Measurements from ENCODE around the gene NUF2. TPM values are rescaled to one million over a fixed set of nuclear protein-coding genes. Genes with fewer than 3 reads are reported as not detected.

Gene NUF2
- total and polyA plus RNA-seq, 10 of the 15 experiments (the other 5 are each of a cell fraction or from before 2014, with no cell fraction given) = 27.4 to 62.6 (median 49.1) TPM

DNA sequence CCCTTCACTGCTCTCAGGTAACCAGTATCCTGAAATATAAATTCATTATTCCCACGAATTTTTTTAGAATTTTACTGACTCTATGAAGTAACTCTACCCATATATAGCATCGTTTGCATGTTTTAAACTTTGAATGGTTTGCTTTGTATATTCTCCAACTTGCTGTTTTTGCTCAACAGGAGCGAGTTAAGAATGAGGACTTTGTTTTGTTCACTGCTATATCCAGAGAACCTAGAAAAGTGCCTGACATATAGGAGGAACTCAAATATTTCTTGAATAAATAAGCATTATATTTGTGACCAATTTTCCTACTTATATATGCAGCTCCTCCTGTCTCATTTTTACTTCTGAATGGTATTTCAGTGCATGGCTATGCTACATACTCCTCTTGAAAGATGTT lies 43.4 kb downstream of the NUF2 start (continued):
- TF ChIP-seq SMAD5 (IDR thresholded peaks at IDR 0.05; ENCODE audit: low read depth) (no peak), NBN (IDR thresholded peaks at IDR 0.05) (no peak), STAT3 (IDR thresholded peaks at IDR 0.05; ENCODE audit: low read depth, low read length) (no peak), FOXK2 (IDR thresholded peaks at IDR 0.05) (no peak)

DNA sequence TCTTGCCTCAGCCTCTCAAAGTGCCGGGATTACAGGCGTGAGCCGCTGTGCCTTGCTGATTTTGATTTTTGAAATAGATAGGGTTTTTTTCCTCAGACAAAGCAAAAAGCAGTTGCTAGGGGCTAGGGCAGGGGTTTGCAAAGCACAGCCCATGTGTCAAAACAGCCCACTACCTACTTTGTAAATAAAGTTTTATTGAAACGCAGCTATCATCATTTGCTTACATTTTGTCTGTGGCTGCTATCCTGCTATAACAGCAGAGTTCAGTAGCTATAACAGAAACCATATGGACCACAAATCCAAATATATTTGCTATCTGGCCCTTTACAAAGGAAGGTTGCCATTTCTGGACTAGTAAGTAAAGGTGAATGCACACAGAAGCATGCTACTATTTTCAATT lies 44.8 kb downstream of the NUF2 start:
- no peaks in the 10 kb centered on the region for H3K27me3 ChIP-seq (replicated peaks in 1 of 2; ENCODE audit: control insufficient read depth in 2 of 2, insufficient read depth in 2 of 2, low read length in 1 of 2)
- ATAC-seq (no peak), FAIRE-seq (no peak), DNase-seq (ENCODE audit: low read depth, low spot score) (no peak)
- TF ChIP-seq MEF2B (IDR thresholded peaks at IDR 0.05; ENCODE audit: partially characterized antibody, poor library complexity, severe bottlenecking) (no peak), YY1 (IDR thresholded peaks at IDR 0.05; ENCODE audit: low read depth, low read length) (no peak), TCF12 (IDR thresholded peaks at IDR 0.05; ENCODE audit: low read depth, low read length) (no peak), JUND (IDR thresholded peaks at IDR 0.05; ENCODE audit: low read depth, low read length) (no peak), NFYA (IDR thresholded peaks at IDR 0.05; ENCODE audit: borderline replicate concordance, low read depth, low read length) (no peak), NRF1 (conservative IDR thresholded peaks at IDR 0.05; ENCODE audit: low read depth, low read length) (no peak), GATAD2B (conservative IDR thresholded peaks at IDR 0.05; ENCODE audit: low read depth) (no peak), PBX3 (IDR thresholded peaks at IDR 0.05; ENCODE audit: insufficient replicate concordance, low read depth, low read length) (no peak)
- H3K4me3 ChIP-seq = no peak overlapping the region
- no peaks in the 10 kb centered on the region for H3K4me1 ChIP-seq (ENCODE audit: control insufficient read depth, insufficient read depth, low read length)
- H2AFZ ChIP-seq (ENCODE audit: control insufficient read depth, low read depth, low read length) = no peak overlapping the region
- intact Hi-C loops (cut with micrococcal nuclease; ENCODE audit: unreplicated experiment) (no loop called here), in situ Hi-C loops (cut with MboI) (no loop called here)
- no peaks in the 10 kb centered on the region for H4K20me1 ChIP-seq (ENCODE audit: control insufficient read depth, insufficient read depth)
- no peaks in the 10 kb centered on the region for H3K9me3 ChIP-seq (replicated peaks; ENCODE audit: control insufficient read depth, insufficient read depth, low read length)
- SMC1A ChIA-PET (ENCODE audit: uncharacterized antibody, unreplicated experiment) = no interaction called here
- CTCF ChIA-PET = no interaction called here
- RAD21 ChIA-PET (ENCODE audit: unreplicated experiment) = no interaction called here
- POLR2A ChIA-PET = no interaction called here
- H3K27ac ChIP-seq (ENCODE audit: control insufficient read depth, insufficient read depth) = no peak overlapping the region
- BruUV-seq (replicated peaks) = no TSS peak
- 94% methylated on average over 4 of the region's 4 CpGs for WGBS (ENCODE audit: insufficient coverage, insufficient replicate concordance, low lambda C conversion rate, missing lambda C conversion rate)
- H3K9ac ChIP-seq (ENCODE audit: control insufficient read depth, insufficient read depth, low read length) = no peak overlapping the region
- H3K79me2 ChIP-seq (ENCODE audit: control insufficient read depth, insufficient read depth, low read length) = no peaks in the 10 kb centered on the region
- H3K4me2 ChIP-seq (ENCODE audit: control insufficient read depth, insufficient read depth) = no peak overlapping the region
- no peaks in the 10 kb centered on the region for H3K36me3 ChIP-seq (ENCODE audit: control insufficient read depth in 2 of 2, insufficient read depth in 2 of 2, low read length in 1 of 2)

Measured in GM12878 (cell line).